Activated naive CD8-positive, alpha-beta T cell (primary cell): ENCODE results near the gene KIF17.
"Not testable (repeated sequence)": the region's sequence is repeated elsewhere in the genome, so short reads cannot be mapped to it uniquely, and the experiment has no call there.

Experiments used
- H3K27ac Mint-ChIP-seq: one replicate; pipeline ENCODE4 v1.8.0; 2021; ENCODE audit warnings: mixed read lengths
- H3K27me3 Mint-ChIP-seq: one replicate; pipeline ENCODE4 v1.8.0; 2021; ENCODE audit warnings: mixed read lengths
- H3K36me3 Mint-ChIP-seq: one replicate; pipeline ENCODE4 v1.8.0; 2021; ENCODE audit warnings: mixed read lengths
- H3K4me1 Mint-ChIP-seq: one replicate; pipeline ENCODE4 v1.8.0; 2021; ENCODE audit warnings: low read depth, mixed read lengths
- H3K4me3 Mint-ChIP-seq: one replicate; pipeline ENCODE4 v1.8.0; 2021; ENCODE audit warnings: mild to moderate bottlenecking, mixed read lengths
- H3K9me3 Mint-ChIP-seq: one replicate; pipeline ENCODE4 v1.8.0; 2021; ENCODE audit warnings: low read depth, mixed read lengths

The KIF17 gene

DNA sequence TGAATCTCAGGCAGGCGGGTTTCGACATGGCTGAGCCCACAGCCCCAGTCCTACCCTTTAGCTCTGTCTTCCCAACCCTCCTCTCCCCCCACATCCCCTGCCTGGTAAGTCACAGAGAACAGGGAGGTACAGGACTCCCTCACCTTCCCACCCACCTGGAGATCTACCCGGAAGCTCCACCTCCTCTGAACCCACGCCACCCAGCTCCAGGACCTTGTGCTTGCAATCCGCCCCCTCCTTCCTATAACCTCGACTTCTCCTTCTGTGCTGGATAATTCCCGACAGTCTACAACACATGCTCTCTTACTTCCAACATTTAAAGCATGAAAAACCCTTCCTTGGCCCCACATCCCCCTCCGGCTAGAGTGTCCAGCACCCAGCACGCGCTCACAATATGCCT, 22.3 kb downstream of the KIF17 start:
- Mint-ChIP-seq H3K4me1 (peaks cover 2% of the 10 kb centered on the region), H3K4me3 (peak overlapping the region; percentile 87), H3K9me3 (no peaks in the 10 kb centered on the region), H3K27ac (no peak overlapping the region), H3K27me3 (no peaks in the 10 kb centered on the region), H3K36me3 (no peaks in the 10 kb centered on the region)

DNA sequence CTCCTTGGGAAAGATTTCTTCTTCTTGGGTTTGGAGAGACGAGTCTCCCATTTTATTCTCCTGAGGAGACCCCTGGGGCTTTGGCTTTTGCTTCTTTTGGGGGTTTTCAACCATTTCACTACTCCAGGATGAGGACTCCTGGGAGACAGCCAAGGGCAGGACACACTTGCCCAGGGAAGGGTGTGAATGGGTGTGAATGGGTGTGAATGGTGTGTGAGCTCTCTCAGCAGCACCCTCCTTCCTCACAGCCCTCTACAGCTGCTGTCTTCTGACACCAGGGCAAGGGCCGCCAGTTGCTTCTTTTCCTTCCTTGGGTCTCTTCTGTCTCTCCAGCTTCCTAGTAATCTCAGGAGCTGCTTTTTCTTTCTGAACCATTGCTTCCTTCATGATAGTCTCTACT, 24.2 kb downstream of the KIF17 start:
- no peak overlapping the region for H3K4me3 Mint-ChIP-seq
- no peaks in the 10 kb centered on the region for H3K9me3 Mint-ChIP-seq
- H3K36me3 Mint-ChIP-seq = no peaks in the 10 kb centered on the region
- H3K27ac Mint-ChIP-seq = no peak overlapping the region
- no peaks in the 10 kb centered on the region for H3K27me3 Mint-ChIP-seq
- H3K4me1 Mint-ChIP-seq = peaks cover 2% of the 10 kb centered on the region

DNA sequence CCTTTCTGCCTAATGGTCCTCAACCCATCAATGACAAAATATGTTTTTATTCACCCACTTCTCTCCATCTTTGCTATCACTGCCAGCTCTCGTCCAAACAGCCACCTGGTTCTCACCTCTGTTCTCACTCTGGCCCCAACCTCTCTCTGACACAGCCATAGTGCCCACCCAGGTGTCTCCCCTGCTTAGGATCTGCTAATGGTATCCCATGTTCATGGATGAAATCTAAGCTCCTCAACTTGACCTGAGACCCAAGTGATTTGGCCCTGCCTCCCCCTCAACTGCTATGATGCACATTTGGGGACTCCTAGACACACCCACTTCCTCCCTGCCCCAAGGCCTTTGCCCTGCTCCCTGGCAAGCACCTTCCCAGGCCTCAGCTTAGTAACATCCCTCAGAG, 25.9 kb downstream of the KIF17 start:
- no peaks in the 10 kb centered on the region for H3K9me3 Mint-ChIP-seq
- no peaks in the 10 kb centered on the region for H3K36me3 Mint-ChIP-seq

DNA sequence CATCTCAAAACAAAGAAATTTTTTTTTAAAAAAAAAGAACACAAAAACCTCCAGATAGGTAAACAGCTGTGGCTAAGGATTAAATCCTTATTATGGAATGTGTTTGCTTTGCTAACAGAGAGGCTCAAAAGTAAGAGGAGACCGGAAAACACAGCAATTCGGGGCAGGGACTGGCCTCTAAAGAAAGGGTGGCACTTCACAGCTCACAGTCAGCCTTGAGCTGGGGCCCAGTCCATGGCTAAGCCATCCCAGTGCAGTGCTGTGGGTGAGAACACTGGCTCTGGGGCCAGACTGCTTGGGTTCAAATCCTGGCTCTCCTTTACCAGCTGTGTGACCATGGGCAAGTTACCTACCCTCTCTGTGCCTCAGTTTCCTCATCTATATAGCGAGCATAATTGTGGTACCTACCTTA, 28.2 kb downstream of the KIF17 start:
- Mint-ChIP-seq H3K27me3 (no peaks in the 10 kb centered on the region), H3K27ac (no peak overlapping the region), H3K36me3 (no peaks in the 10 kb centered on the region), H3K9me3 (no peaks in the 10 kb centered on the region), H3K4me1 (no peaks in the 10 kb centered on the region), H3K4me3 (no peak overlapping the region)

More for the DNA sequence above, 25.9 kb downstream of the KIF17 start:
- H3K4me3 Mint-ChIP-seq = no peak overlapping the region
- peaks cover 2% of the 10 kb centered on the region for H3K4me1 Mint-ChIP-seq
- no peaks in the 10 kb centered on the region for H3K27me3 Mint-ChIP-seq
- H3K27ac Mint-ChIP-seq = no peak overlapping the region

DNA sequence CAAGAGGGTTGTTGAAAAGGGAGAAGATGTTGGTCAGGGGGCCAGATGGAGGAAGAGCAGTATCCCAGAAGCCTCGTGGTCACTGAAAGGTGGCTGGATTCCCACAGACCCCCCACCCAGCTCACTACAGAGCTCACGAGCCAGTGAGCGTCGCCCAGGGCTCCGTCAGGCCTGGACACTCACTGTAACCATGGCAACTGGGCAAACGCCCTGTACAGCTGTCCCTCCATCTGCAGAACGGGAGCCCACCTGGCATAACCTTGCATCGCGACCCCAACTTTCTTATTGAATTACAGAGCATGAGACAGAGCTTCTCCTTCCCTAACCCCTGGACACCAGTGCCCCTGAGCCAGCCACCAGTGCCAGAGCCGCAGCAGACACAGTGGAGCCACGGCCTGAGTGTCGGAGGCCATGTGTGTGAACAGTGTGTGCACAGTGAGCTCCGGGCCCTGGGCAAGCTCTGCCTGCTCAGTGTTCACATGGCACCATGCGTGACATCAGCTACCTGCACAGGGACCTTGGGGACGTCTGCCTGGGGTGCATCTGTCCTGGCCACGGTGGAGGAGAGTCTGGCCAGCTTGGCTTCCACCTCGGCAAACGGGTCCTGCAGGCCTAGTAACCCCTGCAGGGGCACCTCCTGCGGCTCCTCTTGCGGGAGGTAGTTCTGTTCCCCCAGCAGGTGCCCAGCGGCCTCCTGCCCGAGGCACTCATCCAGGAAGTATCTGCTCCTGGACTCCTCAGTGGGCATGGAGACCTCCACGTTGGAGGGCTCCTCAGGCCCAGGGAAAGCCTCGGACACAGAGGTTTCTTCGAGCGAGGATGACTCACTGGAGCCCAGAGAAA, 30.7 kb downstream of the KIF17 start:
- no peaks in the 10 kb centered on the region for H3K36me3 Mint-ChIP-seq
- no peaks in the 10 kb centered on the region for H3K4me1 Mint-ChIP-seq
- H3K27me3 Mint-ChIP-seq = no peaks in the 10 kb centered on the region
- no peak overlapping the region for H3K27ac Mint-ChIP-seq
- no peaks in the 10 kb centered on the region for H3K9me3 Mint-ChIP-seq
- no peak overlapping the region for H3K4me3 Mint-ChIP-seq

DNA sequence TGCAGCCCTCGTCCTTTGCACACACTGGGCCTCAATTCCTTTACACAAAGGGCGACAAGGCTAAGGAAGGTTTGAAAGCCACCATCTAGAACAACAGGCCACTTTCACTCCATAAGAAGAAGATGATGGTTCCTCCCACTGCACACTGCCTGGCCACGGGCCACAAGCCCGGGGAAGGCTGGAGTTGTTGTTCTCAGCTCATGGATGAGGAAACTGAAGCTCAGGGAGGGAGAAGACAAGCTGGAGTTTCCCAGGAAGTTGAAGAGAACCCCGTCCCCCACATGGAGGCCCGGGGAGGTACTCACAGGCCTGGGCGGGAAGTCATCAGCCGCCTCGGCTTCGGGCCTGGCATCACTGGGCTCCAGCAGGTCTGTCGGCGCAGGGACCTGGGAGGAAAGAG, 32.1 kb downstream of the KIF17 start:
- H3K27me3 Mint-ChIP-seq = no peaks in the 10 kb centered on the region
- no peaks in the 10 kb centered on the region for H3K36me3 Mint-ChIP-seq
- H3K4me3 Mint-ChIP-seq = no peak overlapping the region
- H3K27ac Mint-ChIP-seq = no peak overlapping the region
- H3K9me3 Mint-ChIP-seq = no peaks in the 10 kb centered on the region
- H3K4me1 Mint-ChIP-seq = no peaks in the 10 kb centered on the region

DNA sequence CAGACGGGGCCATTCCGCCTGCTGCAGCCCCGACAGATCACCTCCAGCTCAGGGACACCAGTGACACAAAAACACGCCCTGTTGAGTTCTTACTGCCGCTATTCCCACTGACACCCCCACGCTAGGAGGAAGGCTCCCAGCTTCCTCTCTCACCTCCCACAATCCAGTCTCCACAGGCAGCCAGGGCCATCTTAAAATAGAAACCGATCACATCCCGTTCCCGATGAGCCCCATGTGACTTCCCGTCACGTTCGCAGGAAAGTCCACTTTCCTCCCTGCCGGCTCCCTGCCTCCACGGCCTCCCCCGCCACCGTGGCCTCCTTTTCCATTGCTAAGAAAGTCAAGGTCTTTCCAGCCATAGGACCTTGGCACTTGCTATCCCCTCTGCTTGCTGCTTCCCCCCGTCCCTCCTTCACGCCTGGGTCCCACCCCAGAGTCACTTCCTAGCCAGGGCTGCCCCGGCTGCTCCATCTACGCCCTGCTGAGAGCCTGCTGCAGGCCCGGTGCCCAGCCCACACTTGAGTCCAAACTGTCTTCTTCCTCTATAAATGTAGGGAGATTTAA, 32.6 kb downstream of the KIF17 start:
- no peaks in the 10 kb centered on the region for H3K4me1 Mint-ChIP-seq
- no peaks in the 10 kb centered on the region for H3K36me3 Mint-ChIP-seq
- H3K4me3 Mint-ChIP-seq = no peak overlapping the region
- H3K9me3 Mint-ChIP-seq = no peaks in the 10 kb centered on the region
- H3K27ac Mint-ChIP-seq = no peak overlapping the region
- H3K27me3 Mint-ChIP-seq = peaks cover 1% of the 10 kb centered on the region

DNA sequence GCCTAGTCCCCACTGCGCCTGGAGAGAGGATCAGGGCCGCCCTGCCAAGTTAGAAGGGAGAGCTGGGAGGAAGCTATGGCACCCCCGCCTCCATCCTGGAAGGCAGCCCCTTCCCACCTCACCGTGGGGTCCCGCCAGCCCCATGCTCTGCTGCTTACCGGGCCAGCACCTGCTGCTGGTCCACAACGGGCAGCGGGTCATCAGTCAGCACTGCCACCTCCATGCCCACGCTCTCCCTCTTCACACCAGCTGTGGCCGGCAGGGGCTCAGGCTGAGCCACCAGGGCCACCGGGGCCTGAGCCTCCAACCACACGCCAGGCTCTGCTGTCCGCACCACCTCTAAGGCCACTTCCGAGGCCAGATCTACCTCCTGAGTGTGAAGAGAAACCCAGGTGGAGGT, 33.2 kb downstream of the KIF17 start:
- Mint-ChIP-seq H3K27ac (no peak overlapping the region), H3K36me3 (no peaks in the 10 kb centered on the region), H3K4me1 (no peaks in the 10 kb centered on the region), H3K4me3 (no peak overlapping the region), H3K9me3 (no peaks in the 10 kb centered on the region), H3K27me3 (peaks cover 1% of the 10 kb centered on the region)

DNA sequence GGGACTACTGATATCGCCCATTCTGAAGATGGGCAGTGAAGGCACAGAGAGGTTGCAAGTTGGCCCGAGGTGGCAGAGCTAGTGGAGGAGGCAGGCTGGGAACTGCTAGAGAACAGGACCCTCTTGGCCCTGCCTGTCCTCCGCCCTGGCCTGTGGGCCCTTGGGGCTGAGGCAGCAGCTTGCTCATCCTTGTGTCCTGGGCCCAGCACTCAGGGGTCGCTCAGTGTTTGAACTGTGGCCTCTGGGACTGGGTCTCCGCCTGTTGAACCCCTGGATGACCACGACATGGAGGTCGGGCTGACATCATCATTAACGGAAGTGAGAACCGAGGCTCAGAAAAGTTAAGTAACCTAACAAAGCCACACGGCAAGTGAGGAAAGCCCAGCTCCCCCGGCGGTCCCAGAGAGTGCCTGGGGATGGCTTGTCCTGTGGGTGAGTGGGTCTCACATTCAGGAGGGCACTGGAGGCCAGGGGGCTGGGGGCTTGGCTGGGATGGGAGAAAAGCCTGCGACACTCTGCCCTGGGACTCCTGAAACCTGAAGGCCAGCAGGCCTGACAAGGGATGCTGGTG, 33.7 kb downstream of the KIF17 start:
- Mint-ChIP-seq H3K27me3 (peaks cover 1% of the 10 kb centered on the region), H3K9me3 (no peaks in the 10 kb centered on the region), H3K4me1 (no peaks in the 10 kb centered on the region), H3K27ac (no peak overlapping the region), H3K4me3 (no peak overlapping the region), H3K36me3 (no peaks in the 10 kb centered on the region)

DNA sequence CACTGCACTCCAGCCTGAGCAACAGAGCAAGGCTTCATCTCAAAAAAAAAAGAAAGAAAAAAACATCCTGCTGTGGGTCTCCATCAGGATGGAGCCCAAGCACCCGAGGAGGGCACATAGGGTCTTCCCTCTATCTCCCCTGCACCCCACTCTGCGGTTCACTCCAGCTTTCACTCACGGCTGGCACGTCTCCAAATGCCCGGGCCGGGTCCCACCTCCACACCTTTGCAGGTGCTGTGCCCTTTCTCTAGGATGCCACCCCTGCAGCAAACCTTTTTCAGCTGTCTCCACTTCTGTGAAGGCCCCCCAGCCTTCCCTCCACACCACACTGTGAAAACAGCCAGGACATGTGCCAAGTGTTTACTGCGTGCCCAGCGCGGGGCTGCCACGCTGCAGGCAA, 34.2 kb downstream of the KIF17 start:
- no peaks in the 10 kb centered on the region for H3K36me3 Mint-ChIP-seq
- no peak overlapping the region for H3K4me3 Mint-ChIP-seq
- no peaks in the 10 kb centered on the region for H3K9me3 Mint-ChIP-seq
- H3K27ac Mint-ChIP-seq = no peak overlapping the region
- peaks cover 4% of the 10 kb centered on the region for H3K4me1 Mint-ChIP-seq
- peaks cover 1% of the 10 kb centered on the region for H3K27me3 Mint-ChIP-seq

DNA sequence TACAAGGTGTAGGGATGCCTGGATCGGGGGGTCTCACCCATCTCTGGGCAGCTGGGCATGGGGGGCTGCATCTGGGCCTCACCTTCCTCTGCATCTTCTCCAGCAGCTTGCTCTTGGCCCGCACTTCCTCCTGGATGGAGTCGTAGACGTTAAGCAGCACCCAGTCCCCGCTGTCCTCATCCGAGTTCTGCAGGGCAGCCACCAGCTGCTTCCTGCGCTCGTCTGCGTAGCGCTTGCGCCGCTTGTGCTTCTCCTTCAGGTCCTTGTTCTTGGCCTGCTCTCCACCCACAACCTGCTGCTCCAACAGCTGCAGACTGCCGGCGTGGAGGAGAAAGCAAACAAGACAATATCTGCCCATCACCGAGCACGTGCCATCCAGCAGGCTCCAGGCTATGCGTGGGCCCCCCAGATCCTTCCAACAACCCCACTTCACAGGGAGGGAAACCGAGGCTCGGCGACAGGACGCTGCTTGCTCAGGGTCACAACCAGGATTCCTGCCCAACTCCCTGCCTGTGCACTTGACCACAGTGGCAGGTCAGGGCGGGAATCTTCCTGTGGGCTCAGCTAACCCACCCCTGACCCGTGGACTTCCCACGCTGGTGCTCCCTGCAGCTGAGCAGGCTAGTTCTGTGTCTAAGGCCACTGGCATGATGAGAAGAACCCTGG, 35.1 kb downstream of the KIF17 start:
- Mint-ChIP-seq H3K27ac (no peak overlapping the region), H3K9me3 (no peaks in the 10 kb centered on the region), H3K36me3 (peaks cover 2% of the 10 kb centered on the region), H3K4me1 (peaks cover 7% of the 10 kb centered on the region), H3K4me3 (no peak overlapping the region), H3K27me3 (peaks cover 2% of the 10 kb centered on the region)

DNA sequence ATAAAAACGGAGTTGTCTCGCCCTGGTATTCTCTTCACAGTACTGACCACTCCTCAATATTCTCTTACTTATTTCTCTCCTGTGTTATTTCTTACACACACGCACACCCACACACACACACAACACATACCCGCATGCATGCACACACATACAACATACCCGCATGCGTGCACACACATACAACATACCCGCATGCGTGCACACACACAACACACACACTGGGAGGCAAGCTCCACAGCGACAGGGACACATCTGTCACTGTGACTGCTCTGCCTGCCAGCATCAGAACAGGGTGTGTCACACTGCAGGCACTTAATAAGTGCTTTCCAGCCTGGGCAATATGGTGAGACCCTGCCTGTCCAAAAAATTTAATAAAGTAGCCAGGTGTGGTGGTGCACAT, 35.8 kb downstream of the KIF17 start:
- Mint-ChIP-seq H3K27me3 (peaks cover 2% of the 10 kb centered on the region), H3K27ac (no peak overlapping the region), H3K4me1 (peaks cover 7% of the 10 kb centered on the region), H3K9me3 (no peaks in the 10 kb centered on the region), H3K36me3 (peaks cover 3% of the 10 kb centered on the region), H3K4me3 (no peak overlapping the region)

DNA sequence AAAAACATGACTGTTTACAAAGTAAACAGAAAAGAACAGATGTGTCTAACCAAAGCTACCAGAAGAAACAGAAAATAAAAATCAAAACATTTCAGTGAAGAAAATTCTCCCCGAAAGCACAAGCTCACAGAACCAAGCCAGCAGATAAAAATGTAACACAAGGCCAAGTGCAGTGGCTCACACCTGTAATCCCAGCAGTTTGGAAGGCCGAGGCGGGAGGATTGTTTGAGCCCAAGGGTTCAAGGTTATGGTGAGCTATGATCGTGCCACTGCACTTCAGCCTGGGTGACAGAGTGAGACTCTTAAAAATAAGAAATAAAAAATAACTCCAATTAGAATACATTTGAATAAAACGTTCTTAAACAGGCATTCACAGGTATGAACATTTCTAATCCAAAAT, 37.5 kb downstream of the KIF17 start:
- Mint-ChIP-seq H3K9me3 (no peaks in the 10 kb centered on the region), H3K27ac (no peak overlapping the region), H3K4me3 (no peak overlapping the region), H3K27me3 (peaks cover 2% of the 10 kb centered on the region), H3K36me3 (peaks cover 3% of the 10 kb centered on the region), H3K4me1 (peaks cover 7% of the 10 kb centered on the region)

DNA sequence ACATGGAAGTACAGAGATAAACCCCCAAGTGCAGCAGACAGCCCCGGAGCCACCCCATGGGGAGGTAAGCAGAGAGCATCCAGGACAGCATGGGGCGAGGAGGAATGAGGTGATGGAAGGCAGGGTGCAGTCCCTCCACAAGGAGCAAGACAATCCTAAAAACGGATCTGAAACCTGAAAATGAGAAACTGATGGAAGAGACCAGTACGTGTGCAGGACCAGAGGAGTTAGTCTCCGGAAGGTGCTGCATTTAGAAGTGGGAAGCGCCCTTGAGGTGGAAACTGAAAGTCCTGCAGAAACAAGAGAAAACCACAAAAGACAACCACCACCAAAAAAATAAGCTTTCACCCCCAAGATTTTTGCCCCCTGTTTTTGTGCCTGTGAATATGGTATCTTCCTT, 39.2 kb downstream of the KIF17 start:
- Mint-ChIP-seq H3K9me3 (no peaks in the 10 kb centered on the region), H3K27ac (no peak overlapping the region), H3K36me3 (peaks cover 3% of the 10 kb centered on the region), H3K4me1 (peaks cover 7% of the 10 kb centered on the region), H3K4me3 (no peak overlapping the region), H3K27me3 (peaks cover 2% of the 10 kb centered on the region)

DNA sequence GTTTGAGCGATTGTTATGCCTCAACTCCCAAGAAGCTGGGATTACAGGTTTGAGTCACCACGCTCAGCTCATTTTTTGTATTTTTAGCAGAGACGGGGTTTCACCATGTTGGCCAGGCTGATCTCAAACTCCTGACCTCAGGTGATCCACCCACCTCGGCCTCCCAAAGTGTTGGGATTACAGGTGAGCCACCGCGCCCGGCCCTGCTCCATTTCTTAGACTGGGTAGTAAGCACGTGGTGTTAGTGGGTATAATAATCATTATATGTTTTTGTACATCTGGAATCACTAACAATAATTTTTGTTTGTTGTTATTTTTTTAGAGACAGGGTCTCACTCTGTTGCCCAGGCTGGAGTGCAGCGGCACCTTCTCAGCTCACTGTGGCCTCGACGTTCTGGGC, 44.2 kb downstream of the KIF17 start:
- H3K9me3 Mint-ChIP-seq, H3K4me1 Mint-ChIP-seq, H3K36me3 Mint-ChIP-seq, H3K27ac Mint-ChIP-seq, H3K27me3 Mint-ChIP-seq, H3K4me3 Mint-ChIP-seq: not testable (repeated sequence)
